ENCODE results near the gene SLC26A5. TPM values are rescaled to one million over a fixed set of nuclear protein-coding genes. Genes with fewer than 3 reads are reported as not detected.

SLC26A5 gene
- total RNA-seq, 2 donors from 2014 or later = not detected

DNA sequence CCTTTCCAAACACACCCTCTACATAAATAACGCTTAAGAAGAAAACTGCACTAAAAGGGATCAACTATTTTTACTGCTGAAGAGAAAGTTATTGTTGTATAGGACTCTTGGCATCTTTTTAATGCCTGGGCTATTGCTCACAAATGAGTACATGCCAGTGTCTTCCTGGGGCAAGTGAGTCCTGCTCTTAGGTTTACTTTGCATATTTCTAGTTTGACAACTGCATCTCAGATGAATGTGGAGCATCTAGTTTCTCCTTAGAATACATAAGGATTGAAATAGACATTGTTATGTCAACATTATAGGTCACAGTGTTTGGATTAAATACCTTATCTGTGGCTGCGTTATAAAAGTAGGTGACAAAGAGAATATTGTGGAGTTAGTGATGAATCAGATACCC is 54.0 kb downstream of the SLC26A5 start:
- Mint-ChIP-seq H3K27me3 (peaks cover 33% of the 10 kb centered on the region), H3K36me3 (ENCODE audit: low read depth) (peaks cover 2% of the 10 kb centered on the region), H3K4me1 (peaks cover 3% of the 10 kb centered on the region), H3K27ac (no peak overlapping the region), H3K4me3 (no peak overlapping the region)
- H3K9me3 ChIP-seq (ENCODE audit: control insufficient read depth, low read length, poor library complexity, severe bottlenecking) = no peaks in the 10 kb centered on the region
- ATAC-seq (no peak), DNase-seq (no peak)

DNA sequence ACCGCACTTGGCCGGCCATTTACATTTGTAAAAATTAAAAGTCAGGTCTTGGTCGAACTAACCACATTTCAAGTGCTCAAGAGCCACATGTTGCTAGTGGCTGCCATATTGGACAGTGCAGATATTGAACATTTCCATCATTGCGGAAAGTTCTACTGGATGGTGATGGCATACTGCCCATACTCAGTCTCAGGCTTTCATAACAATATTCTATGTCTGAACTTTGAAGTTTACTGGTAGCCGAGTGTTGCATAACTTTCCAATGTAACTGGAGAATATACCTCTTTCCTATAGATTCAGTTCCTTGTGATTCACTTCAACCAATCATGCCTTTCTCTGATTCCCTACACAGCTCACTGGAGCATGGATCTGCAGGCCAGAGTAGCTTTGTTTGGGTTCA is 54.9 kb downstream of the SLC26A5 start:
- H3K9me3 ChIP-seq (ENCODE audit: control insufficient read depth, low read length, poor library complexity, severe bottlenecking) = no peaks in the 10 kb centered on the region
- Mint-ChIP-seq H3K27me3 (peaks cover 27% of the 10 kb centered on the region), H3K27ac (no peak overlapping the region), H3K4me1 (no peaks in the 10 kb centered on the region), H3K4me3 (no peak overlapping the region), H3K36me3 (ENCODE audit: low read depth) (peaks cover 2% of the 10 kb centered on the region)
- ATAC-seq (no peak), DNase-seq (no peak)

DNA sequence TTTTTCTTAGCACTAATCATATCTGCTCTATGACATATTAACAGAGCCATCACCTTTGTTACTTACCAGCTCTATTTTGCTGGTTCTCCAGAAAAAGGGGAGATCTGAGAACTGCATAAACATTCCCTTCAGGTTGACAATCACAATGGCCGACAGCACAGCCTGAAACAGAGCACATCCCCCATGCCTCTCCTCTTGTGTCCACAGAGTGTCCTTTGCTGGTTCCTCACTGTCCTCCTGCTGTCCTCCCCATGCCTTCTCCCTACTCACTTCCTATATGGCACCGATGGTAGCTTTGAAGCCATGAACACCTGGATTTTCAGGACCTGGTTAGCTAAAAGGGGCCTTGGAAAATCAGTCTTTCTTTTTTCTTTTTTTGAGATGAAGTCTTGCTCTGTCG is 56.7 kb downstream of the SLC26A5 start:
- no peak overlapping the region for H3K27ac Mint-ChIP-seq
- no peaks in the 10 kb centered on the region for H3K4me1 Mint-ChIP-seq
- H3K9me3 ChIP-seq (ENCODE audit: control insufficient read depth, low read length, poor library complexity, severe bottlenecking) = no peaks in the 10 kb centered on the region
- H3K27me3 Mint-ChIP-seq = peaks cover 22% of the 10 kb centered on the region
- peaks cover 2% of the 10 kb centered on the region for H3K36me3 Mint-ChIP-seq (ENCODE audit: low read depth)
- no peak overlapping the region for H3K4me3 Mint-ChIP-seq
- ATAC-seq (no peak), DNase-seq (no peak)

DNA sequence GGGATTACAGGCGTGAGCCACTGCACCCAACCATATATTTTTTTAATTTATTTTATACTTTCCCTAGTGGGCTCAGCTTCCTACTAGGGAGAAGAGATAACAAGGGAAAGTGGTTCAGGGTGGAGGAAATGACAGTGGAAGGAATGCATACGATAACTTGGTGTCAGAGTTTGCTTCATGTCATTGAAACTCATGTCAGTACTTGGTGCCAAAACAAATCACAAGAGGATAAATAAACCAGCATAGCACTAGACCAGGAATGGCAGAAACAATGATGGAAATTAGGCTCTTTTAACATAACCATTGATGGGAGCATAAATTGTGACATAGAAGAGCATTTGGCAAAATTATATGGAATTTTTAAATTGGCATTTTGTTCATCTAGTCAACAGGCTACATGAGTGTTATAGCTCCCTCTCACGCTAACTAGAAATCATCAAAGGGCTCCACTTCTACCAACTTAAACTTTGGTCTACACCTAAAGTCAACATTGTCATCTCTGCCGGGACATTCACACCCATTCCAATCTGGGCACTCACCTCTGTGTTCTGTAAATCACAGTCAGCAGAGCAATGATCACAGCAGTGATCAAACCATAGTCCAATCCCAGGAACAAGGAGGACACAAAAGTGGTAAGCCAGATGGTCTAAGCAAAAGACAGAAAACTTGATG is 57.4 kb downstream of the SLC26A5 start:
- H3K4me3 Mint-ChIP-seq = no peak overlapping the region
- no peak for DNase-seq
- no peaks in the 10 kb centered on the region for H3K9me3 ChIP-seq (ENCODE audit: control insufficient read depth, low read length, poor library complexity, severe bottlenecking)
- no peak overlapping the region for H3K27ac Mint-ChIP-seq
- no peak for ATAC-seq
- H3K27me3 Mint-ChIP-seq = peaks cover 22% of the 10 kb centered on the region
- peaks cover 2% of the 10 kb centered on the region for H3K36me3 Mint-ChIP-seq (ENCODE audit: low read depth)
- H3K4me1 Mint-ChIP-seq = no peaks in the 10 kb centered on the region

DNA sequence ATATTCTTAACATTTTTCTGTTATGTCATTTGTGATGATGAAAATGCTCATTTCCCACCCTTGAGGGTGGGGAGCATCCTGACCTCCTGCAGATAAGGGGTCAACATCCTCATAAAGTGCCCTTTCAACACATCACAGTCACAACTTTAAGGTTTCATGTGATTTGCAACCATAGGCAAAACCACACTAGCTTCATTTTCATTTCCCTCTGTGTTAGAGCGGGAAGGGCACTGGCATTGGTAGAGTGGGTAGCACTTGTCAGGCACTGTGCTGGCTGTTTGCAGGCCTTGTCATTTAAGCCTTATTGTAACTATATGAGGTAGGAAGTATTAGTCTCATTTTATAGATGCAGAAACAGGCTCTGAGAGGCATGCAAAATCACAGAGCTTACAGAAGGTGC is 58.8 kb downstream of the SLC26A5 start:
- Mint-ChIP-seq H3K4me1 (peaks cover 3% of the 10 kb centered on the region), H3K36me3 (ENCODE audit: low read depth) (peaks cover 2% of the 10 kb centered on the region), H3K27ac (no peak overlapping the region), H3K4me3 (no peak overlapping the region), H3K27me3 (peaks cover 21% of the 10 kb centered on the region)
- H3K9me3 ChIP-seq (ENCODE audit: control insufficient read depth, low read length, poor library complexity, severe bottlenecking) = no peaks in the 10 kb centered on the region
- ATAC-seq = no peak
- no peak for DNase-seq

DNA sequence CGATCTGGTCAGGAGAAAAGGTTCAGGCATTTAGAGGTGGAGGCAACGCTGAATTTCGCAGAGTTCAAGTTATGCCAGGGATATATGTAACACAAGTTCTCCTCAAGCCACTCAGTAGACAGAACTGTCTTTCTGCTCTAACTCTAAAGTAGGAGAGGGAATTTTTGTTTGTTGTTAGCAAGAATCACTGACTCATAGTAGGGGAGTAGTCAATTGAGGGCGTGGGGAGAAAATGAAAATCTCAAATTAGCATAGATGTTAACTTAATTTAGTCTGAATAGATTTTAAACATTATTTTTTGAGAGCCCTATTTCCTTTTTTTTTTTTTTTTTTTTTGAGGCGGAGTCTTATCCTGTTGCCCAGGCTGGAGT is 64.0 kb downstream of the SLC26A5 start:
- H3K27me3 Mint-ChIP-seq = peaks cover 18% of the 10 kb centered on the region
- H3K9me3 ChIP-seq (ENCODE audit: control insufficient read depth, low read length, poor library complexity, severe bottlenecking) = no peaks in the 10 kb centered on the region
- ATAC-seq (no peak), DNase-seq (no peak)
- H3K27ac Mint-ChIP-seq = no peak overlapping the region
- no peak overlapping the region for H3K4me3 Mint-ChIP-seq
- no peaks in the 10 kb centered on the region for H3K36me3 Mint-ChIP-seq (ENCODE audit: low read depth)
- peaks cover 3% of the 10 kb centered on the region for H3K4me1 Mint-ChIP-seq

DNA sequence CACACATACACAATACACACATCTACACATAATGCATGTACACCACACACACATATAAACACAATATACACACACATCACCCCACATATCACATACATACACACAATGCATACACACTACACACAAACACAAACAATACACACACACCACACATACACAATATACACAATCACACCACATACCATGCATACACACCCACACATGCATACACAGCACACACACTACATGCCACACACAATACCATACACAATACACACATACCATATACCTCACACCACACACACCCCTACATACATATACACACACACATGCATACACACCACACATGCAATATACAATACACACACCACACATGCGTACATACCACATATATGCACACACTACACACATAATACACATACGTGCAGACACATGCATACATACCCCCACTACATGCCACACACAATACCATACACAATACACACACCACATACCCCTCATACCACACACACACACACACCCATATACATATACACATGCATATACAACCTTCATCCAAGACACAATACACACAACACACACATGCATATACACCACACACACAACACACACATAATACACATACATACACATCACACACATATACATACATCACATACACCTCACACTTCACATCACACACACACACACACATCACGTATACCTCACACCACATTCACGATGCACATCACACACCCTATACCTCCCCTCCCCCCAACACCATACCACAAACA is 64.6 kb downstream of the SLC26A5 start:
- H3K27ac Mint-ChIP-seq = no peak overlapping the region
- ATAC-seq (no peak), DNase-seq (no peak)
- H3K4me3 Mint-ChIP-seq = no peak overlapping the region
- no peaks in the 10 kb centered on the region for H3K9me3 ChIP-seq (ENCODE audit: control insufficient read depth, low read length, poor library complexity, severe bottlenecking)
- peaks cover 18% of the 10 kb centered on the region for H3K27me3 Mint-ChIP-seq
- H3K4me1 Mint-ChIP-seq = peaks cover 3% of the 10 kb centered on the region
- no peaks in the 10 kb centered on the region for H3K36me3 Mint-ChIP-seq (ENCODE audit: low read depth)

DNA sequence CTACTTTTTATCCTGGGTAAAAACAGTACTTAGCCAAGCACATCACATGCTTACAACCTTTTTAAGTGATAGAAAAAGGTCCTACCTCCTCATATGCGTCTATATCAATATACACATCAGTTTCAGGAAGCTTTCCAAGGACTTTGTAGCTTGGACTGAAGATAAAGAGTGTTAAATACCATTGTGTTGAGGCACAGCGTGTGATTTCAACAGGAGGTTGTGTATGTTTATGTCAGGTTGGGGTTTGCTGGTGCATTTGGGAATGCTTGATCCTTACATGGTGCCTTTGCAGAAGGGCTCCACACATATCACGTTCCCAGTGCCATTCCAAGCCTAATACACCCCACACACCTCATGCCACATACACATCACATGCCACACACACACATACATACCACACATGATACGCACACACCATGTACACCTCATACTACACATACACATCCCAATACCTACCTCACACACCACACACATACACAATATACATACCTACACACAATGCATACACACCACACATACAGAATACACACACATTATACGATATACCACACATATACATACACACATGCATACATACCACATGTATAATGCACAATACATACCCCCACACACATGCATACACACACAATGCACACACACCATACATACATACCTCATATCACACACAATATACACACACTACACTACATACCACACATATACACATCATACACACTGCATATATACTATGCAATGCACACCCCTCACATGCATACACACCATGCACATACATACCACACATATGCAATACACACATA is 65.4 kb downstream of the SLC26A5 start:
- no peak overlapping the region for H3K4me3 Mint-ChIP-seq
- H3K36me3 Mint-ChIP-seq (ENCODE audit: low read depth) = no peaks in the 10 kb centered on the region
- DNase-seq (no peak), ATAC-seq (no peak)
- H3K27ac Mint-ChIP-seq = no peak overlapping the region
- peaks cover 3% of the 10 kb centered on the region for H3K4me1 Mint-ChIP-seq
- H3K9me3 ChIP-seq (ENCODE audit: control insufficient read depth, low read length, poor library complexity, severe bottlenecking) = no peaks in the 10 kb centered on the region
- peaks cover 18% of the 10 kb centered on the region for H3K27me3 Mint-ChIP-seq

DNA sequence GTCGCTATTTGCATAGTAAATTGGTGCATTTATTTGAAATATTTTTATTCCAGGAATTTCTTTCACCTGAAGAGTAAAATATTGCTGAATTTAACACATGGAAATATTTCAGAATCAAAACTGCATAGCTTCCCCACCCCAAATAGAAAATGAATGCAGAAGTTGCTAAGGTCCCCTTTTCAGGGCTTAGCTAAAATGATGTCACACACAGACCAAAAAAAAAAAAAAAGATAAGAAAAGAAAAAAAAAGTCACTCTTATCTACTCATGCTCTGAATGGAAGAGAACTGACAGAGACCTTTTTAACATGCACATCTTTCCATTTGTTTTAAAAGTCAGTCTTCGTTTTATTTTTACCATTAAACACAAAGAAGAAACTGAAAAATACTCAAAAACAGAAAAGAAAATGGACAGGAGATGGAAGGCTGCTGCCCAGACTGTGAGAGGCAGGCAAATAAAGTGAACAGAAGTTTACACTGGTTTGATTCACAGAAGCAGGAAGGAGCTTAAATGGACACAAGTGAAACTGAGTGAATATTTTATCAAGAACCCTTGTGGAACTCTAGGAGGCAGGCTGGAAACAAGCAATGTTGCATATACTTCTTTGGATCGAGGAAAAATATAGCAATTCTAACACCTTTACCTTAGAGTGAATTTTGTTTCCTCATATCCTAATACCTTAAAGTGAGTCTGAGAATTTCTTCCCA is 66.6 kb downstream of the SLC26A5 start:
- DNase-seq = no peak
- Mint-ChIP-seq H3K4me3 (no peak overlapping the region), H3K4me1 (peaks cover 3% of the 10 kb centered on the region), H3K27me3 (peaks cover 18% of the 10 kb centered on the region), H3K27ac (no peak overlapping the region), H3K36me3 (ENCODE audit: low read depth) (no peaks in the 10 kb centered on the region)
- no peak for ATAC-seq
- no peaks in the 10 kb centered on the region for H3K9me3 ChIP-seq (ENCODE audit: control insufficient read depth, low read length, poor library complexity, severe bottlenecking)

DNA sequence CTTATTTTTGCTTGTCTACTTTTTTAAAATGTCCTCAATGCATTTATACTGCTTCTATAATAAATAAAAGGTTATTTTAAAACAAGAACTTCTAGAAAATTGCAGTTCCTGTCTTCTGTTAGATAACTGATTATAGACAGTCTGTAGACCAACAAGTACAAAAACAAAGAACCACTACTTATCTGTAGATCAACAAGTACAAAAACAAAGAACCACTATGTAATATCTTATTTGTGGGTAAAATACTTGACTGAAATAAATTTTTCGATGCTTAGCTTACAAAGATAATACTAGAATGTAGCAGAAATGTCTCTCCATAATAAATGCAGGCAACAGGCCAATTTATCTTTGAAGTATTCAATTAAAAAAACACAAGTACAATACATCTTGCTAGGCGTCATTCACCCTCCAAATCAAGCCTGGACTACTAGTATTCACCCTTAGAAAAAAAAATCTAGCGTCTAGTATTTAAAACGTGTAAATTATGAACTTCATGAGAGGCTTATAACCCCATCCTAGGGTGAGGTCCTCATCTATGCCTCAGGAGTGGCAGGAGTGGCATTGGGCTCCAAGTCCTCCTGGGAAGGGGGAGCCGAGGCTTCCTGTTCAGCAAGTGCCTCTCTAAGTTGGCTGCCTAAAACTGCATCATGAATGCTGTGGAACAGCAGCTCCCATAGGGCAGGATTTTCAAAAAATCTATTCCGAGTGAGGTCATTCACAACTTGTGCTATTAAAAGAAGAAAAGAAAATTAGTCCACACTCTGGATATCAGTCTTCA is 72.0 kb downstream of the SLC26A5 start:
- H3K27ac Mint-ChIP-seq = peak overlapping the region; percentile 74
- H3K36me3 Mint-ChIP-seq (ENCODE audit: low read depth) = no peaks in the 10 kb centered on the region
- peaks cover 11% of the 10 kb centered on the region for H3K4me1 Mint-ChIP-seq
- no peaks in the 10 kb centered on the region for H3K9me3 ChIP-seq (ENCODE audit: control insufficient read depth, low read length, poor library complexity, severe bottlenecking)
- DNase-seq (no peak), ATAC-seq (no peak)
- peak overlapping the region; percentile 50 for H3K4me3 Mint-ChIP-seq
- peaks cover 12% of the 10 kb centered on the region for H3K27me3 Mint-ChIP-seq

DNA sequence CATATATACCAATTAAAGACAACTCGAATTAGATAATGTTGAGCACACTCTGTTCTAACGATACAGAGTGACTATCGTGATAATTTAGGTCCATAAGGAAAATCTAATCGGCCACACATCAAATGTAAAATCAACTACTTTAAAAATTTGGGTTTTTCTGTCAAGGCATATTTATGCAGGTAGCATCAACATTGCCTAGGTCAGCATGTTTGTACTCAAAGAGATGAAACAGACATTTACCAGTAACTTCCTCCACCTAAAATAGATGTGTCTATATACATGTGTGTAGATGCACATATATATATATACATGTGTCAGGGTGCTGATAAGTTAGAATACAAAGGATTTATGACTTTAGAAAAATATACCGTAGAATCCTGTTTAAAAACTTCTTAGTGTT is 76.6 kb downstream of the SLC26A5 start:
- Mint-ChIP-seq H3K4me3 (no peak overlapping the region), H3K27me3 (no peaks in the 10 kb centered on the region), H3K36me3 (ENCODE audit: low read depth) (peaks cover 2% of the 10 kb centered on the region), H3K27ac (no peak overlapping the region), H3K4me1 (peaks cover 11% of the 10 kb centered on the region)
- ATAC-seq (no peak), DNase-seq (no peak)
- H3K9me3 ChIP-seq (ENCODE audit: control insufficient read depth, low read length, poor library complexity, severe bottlenecking) = no peaks in the 10 kb centered on the region

DNA sequence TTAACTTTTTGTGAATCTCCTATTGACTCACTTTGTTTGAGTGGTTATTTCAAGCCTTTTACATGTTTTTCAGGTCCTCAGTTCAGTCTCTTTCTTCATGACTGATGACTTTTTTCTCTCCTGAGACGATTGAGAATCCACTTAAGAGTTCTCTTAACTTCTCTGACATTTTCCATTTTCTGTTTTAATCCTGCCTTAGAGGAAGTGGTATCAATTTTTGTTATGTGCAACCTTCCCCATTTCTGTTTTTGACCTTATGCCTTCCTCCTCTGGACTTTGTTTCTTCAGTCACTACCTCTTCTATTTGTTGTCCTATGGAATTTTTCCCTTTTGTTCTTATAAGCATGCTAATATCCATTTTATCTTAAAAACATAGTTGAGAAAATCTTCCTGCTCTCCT is 96.2 kb downstream of the SLC26A5 start:
- Mint-ChIP-seq H3K4me3 (peak overlapping the region; percentile 98), H3K27me3 (no peaks in the 10 kb centered on the region), H3K27ac (peak overlapping the region; percentile 96), H3K4me1 (peaks cover 43% of the 10 kb centered on the region), H3K36me3 (ENCODE audit: low read depth) (peaks cover 8% of the 10 kb centered on the region)
- no peaks in the 10 kb centered on the region for H3K9me3 ChIP-seq (ENCODE audit: control insufficient read depth, low read length, poor library complexity, severe bottlenecking)
- ATAC-seq (no peak), DNase-seq (no peak)
